NCI-H1436 (cell line): ENCODE data around the gene FAM118B.

ENCODE experiments used
- DNase-seq: peaks from one replicate; lab custom pipeline; 2025; lab: John Stamatoyannopoulos, UW

FAM118B gene

DNA sequence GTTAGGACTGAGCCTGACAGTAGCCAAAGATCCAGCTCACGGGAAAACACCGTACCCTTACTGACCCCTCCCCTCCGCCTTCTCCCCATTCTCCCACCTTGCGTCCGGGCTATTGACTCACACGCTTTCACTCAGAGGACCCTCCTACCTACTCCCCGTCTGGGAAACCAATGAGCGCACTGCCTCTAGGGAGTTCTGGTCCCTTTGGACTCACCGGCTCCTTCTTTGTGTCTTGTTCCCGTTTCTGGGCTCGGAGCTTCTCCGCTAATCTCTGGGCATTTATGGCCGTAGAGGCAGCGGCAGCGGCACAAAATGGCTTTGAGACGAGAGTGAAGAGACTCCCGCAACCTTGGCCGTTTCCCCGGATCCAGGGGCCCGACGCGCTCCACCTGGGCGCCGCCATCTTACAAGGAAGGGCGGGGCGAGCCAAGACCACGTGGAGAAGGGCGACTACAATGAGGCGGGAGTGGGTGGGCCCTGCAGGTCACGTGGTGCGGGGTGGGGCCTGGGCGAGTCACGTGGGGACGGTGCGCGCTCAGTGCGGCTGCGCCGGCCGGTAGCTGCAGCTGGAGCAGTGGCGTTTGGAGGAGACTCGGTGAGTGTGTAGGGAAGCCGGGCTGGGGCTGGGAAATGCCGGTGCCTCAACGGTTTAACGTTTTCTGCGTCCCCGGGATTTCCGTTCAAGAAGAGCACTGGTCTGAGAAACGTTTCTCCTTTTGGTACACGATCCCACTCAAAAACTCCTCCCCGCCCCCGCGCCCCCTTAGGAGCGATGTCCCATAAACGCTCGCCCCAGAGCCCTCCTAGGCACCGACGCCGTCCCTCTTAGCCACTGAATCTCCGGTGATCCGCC is at the start of gene FAM118B, which contains the start of gene RPUSD4:
FAM118B (plus strand) TSS at position 547 of the 853 bp plus-strand sequence. CDS start 23,220 bp downstream, outside the sequence.
RPUSD4 (minus strand) TSS at position 415 of the 853 bp plus-strand sequence; CDS start at position 403, 12 bp downstream.
- peak; percentile 92 for DNase-seq

DNA sequence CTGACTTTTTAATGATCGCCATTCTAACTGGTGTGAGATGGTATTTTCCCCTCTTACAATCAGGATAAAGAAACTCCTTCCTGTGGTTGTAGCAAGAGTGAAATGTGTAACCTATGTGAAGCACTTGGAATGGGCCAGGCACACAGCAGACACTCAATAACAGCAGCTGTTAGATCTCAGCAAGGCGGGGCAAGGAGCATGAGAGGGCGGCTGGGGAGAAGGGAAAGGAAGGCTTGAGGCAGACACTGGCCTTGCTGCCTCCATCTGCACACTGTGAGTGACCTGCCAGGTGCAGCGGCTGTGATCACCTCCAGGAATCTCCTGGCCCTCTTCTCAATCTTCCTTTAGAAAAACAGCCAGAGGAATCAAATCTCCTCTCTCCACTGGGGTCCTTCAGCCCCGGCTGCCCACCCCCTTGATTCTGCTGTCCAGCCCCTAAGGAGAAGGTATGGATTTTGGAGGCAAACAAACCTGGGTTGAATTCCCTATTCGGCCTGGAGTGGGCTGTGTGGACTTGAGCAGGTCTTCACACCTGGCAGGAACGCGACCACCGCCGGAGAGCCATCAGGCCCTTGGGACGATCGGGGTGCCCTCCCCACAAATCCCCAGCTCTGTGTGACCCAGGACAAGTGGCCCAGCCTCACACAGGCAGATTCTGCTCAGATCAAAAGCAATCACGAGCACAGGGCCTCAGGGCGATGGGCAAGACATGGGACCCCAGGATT is 49.1 kb upstream of the FAM118B start:
- no peak for DNase-seq

DNA sequence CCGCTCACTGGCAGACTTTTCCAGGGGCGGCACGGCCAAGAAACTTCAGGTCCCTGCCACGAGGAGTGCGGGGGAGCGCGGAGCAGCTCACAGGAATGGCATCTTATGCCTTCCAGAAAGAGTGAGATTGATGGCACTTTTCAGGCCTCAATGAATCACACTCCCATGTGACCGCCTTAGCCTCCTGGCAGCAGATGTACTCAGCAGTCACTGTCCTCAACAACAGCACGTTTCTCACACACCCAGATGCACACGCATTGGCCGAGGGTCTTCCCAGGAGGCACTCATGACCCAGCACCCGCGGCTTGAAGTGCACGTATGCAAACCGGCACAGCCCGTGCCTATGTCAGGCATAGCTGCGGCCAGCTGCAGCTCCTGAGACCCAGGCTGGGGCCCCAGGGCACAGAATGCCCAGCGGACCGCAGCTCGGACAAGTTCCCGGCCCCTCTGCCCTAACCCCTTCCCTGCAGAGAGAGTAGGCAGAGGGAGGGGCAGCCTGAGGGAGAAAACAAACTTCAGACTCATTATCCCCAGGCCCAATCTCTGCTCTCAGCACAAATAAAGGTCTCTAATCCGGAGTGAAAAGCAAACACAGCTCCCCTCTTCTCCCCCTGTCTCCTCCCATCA is 48.4 kb upstream of the FAM118B start:
- DNase-seq = no peak

DNA sequence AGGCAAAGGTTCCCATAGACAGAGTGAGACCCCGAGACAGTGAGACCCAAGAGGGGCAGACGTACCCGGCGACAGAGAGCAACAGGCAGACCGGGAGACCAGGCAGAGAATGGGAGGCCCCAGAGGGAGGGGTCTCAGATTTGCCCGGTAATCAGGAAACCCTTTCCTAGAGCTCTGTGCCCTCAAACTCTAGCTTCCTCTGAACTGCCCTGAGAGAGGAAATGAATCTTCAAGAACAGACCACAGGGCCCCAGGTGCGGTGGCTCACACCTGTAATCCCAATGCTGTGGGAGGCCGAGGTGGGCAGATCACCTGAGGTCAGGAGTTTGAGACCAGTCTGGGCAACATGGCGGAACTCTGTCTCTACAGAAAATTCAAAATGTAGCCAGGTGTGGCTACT is 47.8 kb upstream of the FAM118B start:
- DNase-seq = no peak

DNA sequence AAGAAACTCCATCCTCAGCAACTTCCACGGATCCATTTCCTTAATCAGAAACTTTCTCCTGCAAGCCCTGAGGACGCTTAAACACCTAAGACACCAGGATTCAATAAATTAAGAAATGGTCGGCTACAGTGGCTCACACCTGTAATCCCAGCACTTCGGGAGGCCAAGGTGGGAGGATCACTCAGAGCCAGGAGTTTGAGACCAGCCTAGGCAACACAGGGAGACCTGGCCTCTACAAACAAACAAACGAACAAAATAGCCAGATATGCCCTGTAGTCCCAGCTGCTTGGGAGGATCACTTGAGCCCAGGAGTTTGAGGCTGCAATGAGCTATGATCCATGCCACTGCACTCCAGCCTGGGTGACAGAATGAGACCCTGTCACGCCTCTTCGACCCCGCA is 46.8 kb upstream of the FAM118B start:
- no peak for DNase-seq

DNA sequence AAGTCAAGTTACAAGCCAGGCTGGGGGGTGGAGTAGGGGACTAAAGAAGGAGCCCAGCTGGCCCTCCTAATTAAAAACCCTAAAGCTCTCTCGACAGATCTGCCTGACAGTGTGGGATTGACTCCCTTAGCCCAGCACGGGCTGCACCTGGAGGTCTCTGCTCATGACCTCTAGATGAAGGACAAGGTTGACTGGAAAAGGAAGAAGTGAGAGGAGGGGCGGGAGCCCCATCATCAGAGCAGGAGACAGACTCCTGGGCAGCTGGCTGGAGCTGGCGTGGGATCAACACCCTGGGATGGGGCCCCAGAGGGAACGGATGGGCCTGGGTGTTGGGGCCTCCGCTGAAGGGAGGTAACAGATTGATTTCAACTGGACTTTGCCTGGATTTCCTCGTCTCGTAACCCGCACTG is 46.3 kb upstream of the FAM118B start:
- DNase-seq = no peak

DNA sequence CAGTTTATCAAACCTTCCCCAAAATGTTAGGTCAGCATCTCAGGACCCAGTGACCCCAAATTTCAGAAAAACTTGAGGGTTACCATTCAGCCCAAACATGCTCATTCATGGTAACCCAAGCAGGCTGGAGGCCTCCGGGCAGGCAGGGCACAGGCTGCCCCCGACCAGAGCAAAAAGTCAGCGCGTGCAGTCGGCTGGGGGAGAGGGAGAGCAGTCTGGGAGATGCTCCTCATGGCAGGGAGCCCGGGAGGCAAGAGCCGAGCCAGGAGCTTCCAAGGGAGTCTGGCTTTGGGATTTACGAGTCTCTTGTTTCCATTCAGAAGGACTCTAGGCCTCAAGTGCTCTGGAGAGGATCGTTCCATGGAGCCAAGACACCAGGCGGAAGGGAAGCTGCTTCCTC is 45.8 kb upstream of the FAM118B start:
- no peak for DNase-seq

DNA sequence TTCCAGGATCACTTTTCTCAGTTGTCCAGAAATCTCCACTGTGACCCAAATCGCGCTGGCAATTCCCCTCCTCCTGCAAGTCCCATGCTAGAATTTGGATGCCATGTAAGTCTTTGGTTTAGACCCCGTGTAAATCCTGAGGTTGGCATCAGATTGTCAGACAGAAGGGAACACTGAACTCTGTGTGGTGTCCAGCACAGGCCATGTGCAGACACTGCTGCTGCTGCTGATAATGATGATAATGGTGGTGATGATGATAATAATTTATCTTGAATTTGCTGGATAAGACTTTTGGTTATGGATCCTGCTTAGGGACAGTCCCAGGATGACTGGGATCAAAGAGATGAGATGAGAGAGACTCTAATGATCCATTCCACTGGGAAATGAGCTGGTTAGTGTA is 45.2 kb upstream of the FAM118B start:
- DNase-seq = no peak

DNA sequence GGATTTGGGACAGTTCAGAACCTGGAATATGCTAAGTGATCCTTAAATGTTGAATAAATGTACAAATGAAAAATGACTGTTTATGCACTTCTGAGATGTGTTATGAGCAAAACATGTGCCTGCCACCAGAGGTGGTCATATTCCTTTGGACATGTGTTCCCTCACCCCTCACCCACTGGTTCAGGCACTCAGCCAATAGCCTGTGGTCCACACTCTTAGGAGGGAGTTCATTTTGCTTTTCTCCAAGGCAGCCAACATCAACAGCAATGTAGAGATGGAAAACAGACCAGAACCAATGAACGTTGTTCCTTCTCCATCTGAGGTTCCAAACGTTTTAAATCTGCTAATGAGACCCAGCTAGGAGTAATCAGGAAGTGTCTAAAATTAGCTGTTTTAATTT is 44.1 kb upstream of the FAM118B start:
- DNase-seq = no peak

DNA sequence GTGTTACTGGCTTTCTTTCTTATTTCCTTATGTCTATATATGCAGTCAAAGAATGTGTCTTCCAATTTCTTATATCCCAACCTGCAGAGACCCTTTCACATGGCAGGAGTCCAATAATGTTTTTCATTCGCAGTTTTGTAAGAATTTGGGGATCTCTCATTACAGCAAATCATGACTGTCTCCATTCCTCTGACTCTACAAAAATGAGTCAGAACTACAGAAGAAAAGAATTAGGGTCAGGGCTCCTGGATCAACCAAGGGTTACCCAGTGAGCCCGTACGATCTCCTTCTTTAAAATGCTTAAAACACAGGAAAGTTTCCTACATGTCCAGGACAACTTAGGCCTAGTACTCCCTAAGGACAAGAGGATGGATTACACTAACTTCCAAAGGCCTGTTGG is 42.3 kb upstream of the FAM118B start:
- no peak for DNase-seq

DNA sequence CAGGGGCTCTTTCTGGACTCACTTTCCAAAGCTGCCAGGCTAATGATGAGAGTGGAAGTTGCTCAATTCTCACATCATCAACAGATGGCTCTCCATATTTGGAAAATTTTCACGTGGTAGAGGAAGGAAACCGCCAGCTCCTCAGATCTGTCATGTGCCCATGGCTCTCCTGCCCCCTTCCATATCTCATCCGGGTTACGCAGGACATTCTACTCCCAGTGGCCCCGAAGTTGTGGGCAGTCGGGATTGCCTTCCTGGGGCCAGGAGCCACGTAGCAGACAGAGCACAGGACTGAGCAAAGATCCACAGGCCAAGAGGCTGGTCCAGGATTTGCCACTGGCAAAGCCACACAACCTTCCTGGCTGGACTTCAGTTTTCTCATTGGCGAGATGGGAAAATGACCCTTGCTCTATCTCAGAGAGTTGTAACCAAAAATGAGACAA is 39.0 kb upstream of the FAM118B start:
- DNase-seq = no peak

DNA sequence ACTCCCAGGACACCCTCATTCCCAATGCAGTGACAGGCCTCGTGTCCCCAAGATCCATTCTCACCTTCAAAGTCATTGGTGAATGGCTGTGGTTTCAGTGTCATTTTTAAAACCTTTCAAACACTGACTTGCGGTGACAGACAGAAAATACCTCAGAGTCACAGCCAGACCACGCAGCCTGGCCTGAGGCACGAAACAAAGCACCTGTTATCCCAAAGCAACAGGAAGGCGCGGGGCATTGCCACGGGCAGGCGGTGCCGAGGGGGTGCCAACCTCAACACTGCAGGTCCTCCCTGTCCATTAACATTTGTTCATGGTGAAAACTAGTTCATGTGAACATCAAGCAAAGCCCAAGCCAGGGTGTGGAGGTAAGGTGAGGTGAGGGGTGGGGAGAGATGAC is 38.3 kb upstream of the FAM118B start:
- no peak for DNase-seq

DNA sequence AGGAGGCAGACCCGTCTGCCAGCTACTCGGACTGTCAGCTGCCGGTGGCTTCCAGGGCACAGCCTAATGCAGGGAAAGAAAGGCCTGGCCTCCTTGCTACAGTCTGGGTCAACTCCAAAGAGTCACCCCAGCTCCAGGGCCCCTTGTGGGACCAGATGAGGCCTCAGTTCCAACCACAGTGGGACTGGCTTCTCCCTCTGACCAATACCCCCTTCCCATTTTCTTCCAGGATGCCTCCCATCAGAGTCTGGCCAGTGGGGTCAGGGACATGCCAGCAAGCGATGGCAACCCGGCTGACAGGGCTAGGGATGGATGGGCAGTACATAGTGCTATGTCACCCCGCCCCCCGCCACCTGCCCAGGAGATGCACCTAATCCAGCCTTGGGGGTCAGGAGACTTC is 36.8 kb upstream of the FAM118B start:
- DNase-seq = no peak

DNA sequence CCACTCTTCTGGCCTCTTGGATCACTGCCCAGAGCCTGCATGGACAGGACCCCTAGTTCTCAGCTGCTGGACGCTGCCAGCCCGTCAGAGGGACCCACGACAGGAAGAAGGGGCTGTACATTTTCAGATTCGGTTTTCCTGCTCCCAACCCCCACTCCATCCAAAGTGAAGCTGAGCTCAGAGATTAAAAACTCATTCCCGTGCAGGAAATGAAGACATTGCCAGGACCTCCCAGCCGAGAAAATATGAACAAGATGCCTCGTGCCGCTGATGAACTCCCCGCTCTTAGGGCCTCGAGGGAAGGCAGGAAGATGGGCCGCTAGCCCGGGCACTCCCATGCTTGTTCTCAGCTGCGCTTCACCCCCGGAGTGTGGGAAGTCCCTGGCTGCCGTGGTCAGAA is 36.2 kb upstream of the FAM118B start:
- no peak for DNase-seq

DNA sequence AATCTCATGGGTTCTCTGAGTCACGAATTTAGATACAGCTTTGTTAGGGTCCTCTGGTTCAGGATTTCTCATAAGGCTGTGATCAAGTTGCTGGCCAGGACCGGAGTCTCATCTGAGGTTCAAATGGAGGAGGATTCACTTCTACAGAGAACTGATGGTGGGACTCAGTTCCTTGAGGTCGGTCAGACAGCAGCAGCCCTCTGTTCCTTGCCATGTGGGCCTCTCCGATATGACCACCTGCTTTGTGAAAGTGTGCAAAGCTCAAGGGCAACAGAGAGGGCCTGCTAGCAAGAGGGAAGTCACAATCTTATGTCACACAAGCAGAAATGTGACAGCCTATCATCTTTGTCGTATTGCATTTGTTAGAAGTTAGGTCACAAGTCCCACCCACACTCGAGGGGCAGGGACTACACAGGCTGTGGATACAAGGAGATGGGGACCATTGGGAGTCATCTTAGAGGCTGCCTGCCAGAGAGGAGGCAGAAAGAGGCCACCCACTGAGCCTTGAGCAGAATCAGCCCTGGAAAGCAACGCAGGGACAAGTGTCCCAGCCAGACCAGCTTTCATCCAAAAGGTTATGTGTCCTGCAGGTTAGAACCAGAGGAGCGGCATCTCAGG is 34.6 kb upstream of the FAM118B start:
- no peak for DNase-seq

DNA sequence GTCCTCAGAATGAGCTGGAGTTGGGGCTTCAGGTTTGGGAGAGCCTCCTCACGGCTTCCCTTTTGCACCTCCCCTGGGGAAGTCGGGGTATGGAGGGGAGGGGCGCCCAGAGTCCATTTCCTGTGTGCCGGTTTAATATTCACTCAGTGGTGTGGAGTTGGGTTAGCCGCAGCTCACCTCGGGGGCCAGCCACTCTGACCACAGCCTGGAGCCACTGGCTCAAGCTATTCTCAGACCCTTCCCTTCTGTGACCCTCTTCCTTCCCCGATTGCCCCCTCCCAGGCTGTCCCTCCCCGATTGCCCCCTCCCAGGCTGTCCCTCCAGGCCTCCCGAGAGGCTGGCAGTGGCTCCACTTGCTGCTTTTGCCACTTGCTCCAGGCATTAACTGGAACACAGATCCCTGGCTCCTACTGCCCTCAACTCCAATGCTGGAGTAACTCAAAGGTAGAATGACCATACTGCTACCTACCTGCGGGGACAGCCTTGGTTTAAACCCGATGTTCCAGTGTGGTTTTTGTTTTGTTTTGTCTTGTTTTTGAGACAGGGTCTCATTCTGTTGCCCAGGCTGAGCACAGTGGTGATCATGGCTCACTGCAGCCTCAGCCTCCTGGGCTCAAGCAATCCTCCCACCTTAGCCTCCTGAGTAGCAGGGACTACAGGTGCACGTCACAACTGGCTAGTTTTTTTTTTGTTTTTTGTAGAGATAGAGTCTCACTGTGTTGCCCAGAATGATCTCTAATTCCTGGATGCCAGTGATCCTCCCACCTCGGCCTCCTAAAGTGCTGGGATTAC is 29.4 kb upstream of the FAM118B start:
- no peak for DNase-seq

DNA sequence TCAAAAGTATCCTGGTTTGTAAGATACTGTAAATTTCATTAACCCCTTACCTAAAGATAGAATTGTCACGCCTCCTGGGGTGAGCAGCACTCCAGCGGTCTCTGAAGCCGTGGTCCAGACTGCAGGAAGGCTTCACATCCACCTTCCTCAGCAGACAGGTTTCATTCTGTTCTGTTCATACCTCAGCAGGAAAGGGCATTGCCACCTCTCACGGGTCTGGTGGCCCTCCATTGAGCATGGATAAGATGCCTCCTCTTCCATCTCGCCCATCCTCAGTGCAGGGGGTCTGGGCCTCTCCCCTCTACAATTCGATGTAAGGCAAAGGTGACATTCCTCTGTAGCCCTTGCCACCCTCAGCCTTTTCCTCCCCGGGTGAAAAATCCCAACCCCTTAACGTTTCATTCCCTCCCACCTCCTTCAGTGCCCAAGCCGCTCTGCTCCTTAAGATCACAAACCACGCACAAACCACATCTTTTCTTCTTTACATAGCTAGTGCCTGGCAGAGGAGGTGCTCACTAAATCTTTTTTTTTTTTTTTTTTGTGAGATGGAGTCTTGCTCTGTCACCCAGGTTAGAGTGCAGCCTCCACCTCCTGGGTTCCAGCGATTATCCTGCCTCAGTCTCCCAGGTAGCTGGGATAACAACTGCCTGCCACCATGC is 28.7 kb upstream of the FAM118B start:
- no peak for DNase-seq

DNA sequence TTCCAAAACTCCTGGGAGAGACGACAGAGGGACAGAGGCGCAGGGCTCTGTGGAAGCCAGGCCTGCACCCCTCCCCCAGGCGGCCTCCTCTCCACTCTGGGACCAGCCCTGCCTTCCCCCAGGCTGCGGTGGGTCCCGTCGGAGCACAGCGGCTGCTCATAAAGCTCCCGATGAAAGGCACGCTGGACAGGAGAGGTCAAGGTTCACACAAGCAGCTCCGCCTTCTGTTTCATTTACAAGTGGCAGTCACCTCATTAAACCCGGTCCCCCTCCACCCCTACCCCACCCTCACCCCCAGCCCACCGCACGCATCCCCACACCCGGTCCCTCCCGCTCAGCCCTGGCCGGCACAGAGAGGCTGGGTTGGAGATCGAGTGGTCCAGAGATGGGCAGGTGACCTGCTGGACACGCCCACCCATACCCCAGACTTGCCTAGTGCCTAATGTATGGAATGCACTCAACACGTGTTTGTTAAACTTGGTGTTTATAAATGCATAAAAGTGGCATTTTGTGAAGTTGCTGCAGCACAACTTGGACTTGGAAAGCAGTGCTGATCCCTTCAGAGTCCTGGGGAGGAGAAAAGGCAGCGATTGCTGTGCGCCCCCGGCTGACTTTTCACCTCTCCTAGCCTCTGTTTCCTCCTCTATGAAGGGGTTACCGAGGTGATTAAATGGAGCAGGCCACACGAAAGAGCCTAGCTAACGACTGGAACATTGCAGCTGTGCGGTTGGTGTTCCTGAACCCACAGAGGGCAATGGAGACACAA is 26.1 kb upstream of the FAM118B start:
- no peak for DNase-seq

DNA sequence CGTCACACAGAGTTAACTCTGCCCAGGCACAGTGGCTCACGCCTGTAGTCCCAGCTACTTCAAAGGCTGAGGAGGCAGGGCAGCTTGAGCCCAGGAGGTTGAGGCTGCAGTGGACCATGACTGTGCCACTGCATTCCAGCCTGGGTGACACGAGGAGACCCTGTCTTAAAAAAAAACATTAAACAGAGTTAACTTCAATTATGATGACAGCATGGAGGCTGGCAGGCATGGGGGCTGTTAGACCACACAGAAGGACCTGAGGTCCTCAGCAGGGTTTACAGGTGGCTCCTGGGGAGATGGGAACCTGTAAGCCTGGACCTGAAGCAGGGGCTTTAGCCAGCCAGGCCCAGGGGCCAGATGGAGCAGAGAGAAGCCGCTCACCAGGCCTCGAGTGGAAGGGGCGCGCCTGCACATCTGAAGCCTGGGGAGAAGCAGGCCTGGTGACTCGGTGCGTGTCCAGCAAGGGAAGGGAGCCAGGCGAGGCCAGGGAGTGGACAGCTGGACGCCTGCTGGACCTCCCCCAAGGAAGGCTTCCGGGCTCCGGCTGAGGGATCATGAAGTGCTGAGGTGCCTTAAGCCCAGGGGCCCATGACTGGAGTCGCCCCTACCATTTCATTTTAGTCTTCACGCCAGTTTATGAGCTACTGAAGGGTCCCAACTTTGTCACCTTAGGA is 25.4 kb upstream of the FAM118B start:
- no peak for DNase-seq
